ENCODE results near the gene CD40. TPM values are rescaled to one million over a fixed set of nuclear protein-coding genes. Genes with fewer than 3 reads are reported as not detected.

Gene CD40
- total and polyA plus RNA-seq, 12 donors: 4.5 to 20.5 (median 9.4) TPM

GRCh38 chr20:46083531-46084061, 34.5 kb upstream of the CD40 start:
- H3K9me3 ChIP-seq (replicated peaks in 1 of 3): no peaks in the 10 kb centered on the region
- H3K4me3 ChIP-seq: no peak overlapping the region
- H3K27ac ChIP-seq: no peak overlapping the region
- peaks cover 28 to 87% of the 10 kb centered on the region in 2 donors for H3K4me1 ChIP-seq (replicated peaks in 1 of 2)
- intact Hi-C loops (cut with DNase I): no loop called here
- DNase-seq: no peak
- H3K27me3 ChIP-seq: no peaks in the 10 kb centered on the region
- peaks cover 0 to 12% of the 10 kb centered on the region in 2 donors for H3K36me3 ChIP-seq (replicated peaks in 1 of 2)
- 76 to 89% (median 81%) methylated on average over 1 of the region's 1 CpG for WGBS, 4 donors
- TF ChIP-seq POLR2A (IDR thresholded peaks at IDR 0.05) (no peak), CTCF (IDR thresholded peaks at IDR 0.05) (no peak)

GRCh38 chr20:46084805-46085178, 33.3 kb upstream of the CD40 start:
- intact Hi-C loops (cut with DNase I): loop anchor here in 1 of 2 donors (5.0 kb wide), 1 partner anchor 62 kb away; no protein-coding TSS in a partner anchor
- Histone ChIP-seq H3K27me3 (no peaks in the 10 kb centered on the region), H3K36me3 (replicated peaks in 1 of 2) (no peaks in the 10 kb centered on the region), H3K27ac (peak overlapping the region in 1 of 5 donors; percentile 22), H3K4me3 (no peak overlapping the region), H3K9me3 (replicated peaks in 1 of 3) (no peaks in the 10 kb centered on the region), H3K4me1 (replicated peaks in 1 of 2) (peaks cover 29 to 91% of the 10 kb centered on the region in 2 donors)
- TF ChIP-seq CTCF (IDR thresholded peaks at IDR 0.05) (no peak), POLR2A (IDR thresholded peaks at IDR 0.05) (no peak)
- no peak for DNase-seq
- WGBS, 4 donors: 86 to 94% (median 92%) methylated on average over 3 of the region's 3 CpGs

GRCh38 chr20:46085179-46085851, 32.8 kb upstream of the CD40 start:
- no peak for TF ChIP-seq CTCF (IDR thresholded peaks at IDR 0.05)
- TF ChIP-seq POLR2A (IDR thresholded peaks at IDR 0.05): no peak
- H3K27ac ChIP-seq: peak overlapping the region in 1 of 5 donors; percentile 22
- no peak overlapping the region for H3K4me3 ChIP-seq
- H3K9me3 ChIP-seq (replicated peaks in 1 of 3): no peaks in the 10 kb centered on the region
- DNase-seq: peak in 1 of 7 donors; percentile 10
- no peaks in the 10 kb centered on the region for H3K27me3 ChIP-seq
- no peaks in the 10 kb centered on the region for H3K36me3 ChIP-seq (replicated peaks in 1 of 2)
- H3K4me1 ChIP-seq (replicated peaks in 1 of 2): peaks cover 32 to 90% of the 10 kb centered on the region in 2 donors
- intact Hi-C loops (cut with DNase I): loop anchor here in 1 of 2 donors (5.0 kb wide), 1 partner anchor 63 kb away; no protein-coding TSS in a partner anchor
- WGBS, 4 donors: 44 to 51% (median 47%) methylated on average over 4 of the region's 4 CpGs

GRCh38 chr20:46087161-46087560, 31.0 kb upstream of the CD40 start:
- Histone ChIP-seq H3K27me3 (no peaks in the 10 kb centered on the region), H3K4me3 (peak overlapping the region in 1 of 4 donors; percentile 5), H3K27ac (peak overlapping the region in 3 of 5 donors; percentile 4 to 24 (median 13)), H3K36me3 (replicated peaks in 1 of 2) (no peaks in the 10 kb centered on the region), H3K4me1 (replicated peaks in 1 of 2) (peaks cover 30 to 74% of the 10 kb centered on the region in 2 donors), H3K9me3 (replicated peaks in 1 of 3) (no peaks in the 10 kb centered on the region)
- WGBS, 4 donors: 44 to 55% (median 53%) methylated on average over 8 of the region's 8 CpGs
- TF ChIP-seq POLR2A (IDR thresholded peaks at IDR 0.05): no peak
- peak; percentile 16 to 53 (median 36) for TF ChIP-seq CTCF (IDR thresholded peaks at IDR 0.05)
- peak in 1 of 7 donors; percentile 12 for DNase-seq
- intact Hi-C loops (cut with DNase I): loop anchor here in 1 of 2 donors (5.0 kb wide), 1 partner anchor 65 kb away; no protein-coding TSS in a partner anchor
